WTC11 (cell line): ENCODE measurements around the gene GMIP.

ENCODE experiments used
- ATF2 ChIP-seq: sonication (generic); formaldehyde crosslinking; IDR thresholded peaks from 2 replicates; pipeline ENCODE4 v1.8.1; 2022; ENCODE audit warnings: low read depth, missing genetic modification reagents, borderline replicate concordance
- CTCF ChIP-seq: fragments of 200-600 bp; IDR thresholded peaks from 2 replicates; pipeline ENCODE4 v1.8.0; 2022; ENCODE audit warnings: antibody characterized with exemption
- FOXK1 ChIP-seq: sonication (generic); formaldehyde crosslinking; IDR thresholded peaks from 2 replicates; pipeline ENCODE4 v1.8.0; 2022; ENCODE audit warnings: mild to moderate bottlenecking, moderate library complexity, missing genetic modification reagents
- IRF2 ChIP-seq: sonication (generic); formaldehyde crosslinking; IDR thresholded peaks from 2 replicates; pipeline ENCODE4 v1.8.0; 2022; ENCODE audit warnings: low read depth, missing genetic modification reagents, borderline replicate concordance
- MYBL2 ChIP-seq: sonication (generic); formaldehyde crosslinking; IDR thresholded peaks from 2 replicates; pipeline ENCODE4 v1.8.1; 2023; ENCODE audit warnings: mild to moderate bottlenecking, moderate library complexity, missing genetic modification reagents
- TCF7 ChIP-seq: sonication (generic); formaldehyde crosslinking; IDR thresholded peaks from 2 replicates; pipeline ENCODE4 v1.8.0; 2022; ENCODE audit warnings: mild to moderate bottlenecking, low read depth, missing genetic modification reagents, moderate library complexity
- ZNF671 ChIP-seq: fragments of 250-450 bp; sonication (Bioruptor Pico); IDR thresholded peaks from 2 replicates; pipeline ENCODE4 v1.8.0; 2021; ENCODE audit warnings: mild to moderate bottlenecking

- TF ChIP-seq CTCF (no peak), FOXK1 (CRISPR knock-in tag) (no peak), IRF2 (no peak), MYBL2 (no peak), TCF7 (CRISPR knock-in tag) (no peak), ATF2 (CRISPR knock-in tag) (no peak), ZNF671 (CRISPR knock-in tag) (no peak)
These were observed 10.8 kb downstream of the GMIP start for GRCh38 chr19:19632661-19633060.
